Measurements from ENCODE around the gene SLC25A21.

The SLC25A21 gene

DNA sequence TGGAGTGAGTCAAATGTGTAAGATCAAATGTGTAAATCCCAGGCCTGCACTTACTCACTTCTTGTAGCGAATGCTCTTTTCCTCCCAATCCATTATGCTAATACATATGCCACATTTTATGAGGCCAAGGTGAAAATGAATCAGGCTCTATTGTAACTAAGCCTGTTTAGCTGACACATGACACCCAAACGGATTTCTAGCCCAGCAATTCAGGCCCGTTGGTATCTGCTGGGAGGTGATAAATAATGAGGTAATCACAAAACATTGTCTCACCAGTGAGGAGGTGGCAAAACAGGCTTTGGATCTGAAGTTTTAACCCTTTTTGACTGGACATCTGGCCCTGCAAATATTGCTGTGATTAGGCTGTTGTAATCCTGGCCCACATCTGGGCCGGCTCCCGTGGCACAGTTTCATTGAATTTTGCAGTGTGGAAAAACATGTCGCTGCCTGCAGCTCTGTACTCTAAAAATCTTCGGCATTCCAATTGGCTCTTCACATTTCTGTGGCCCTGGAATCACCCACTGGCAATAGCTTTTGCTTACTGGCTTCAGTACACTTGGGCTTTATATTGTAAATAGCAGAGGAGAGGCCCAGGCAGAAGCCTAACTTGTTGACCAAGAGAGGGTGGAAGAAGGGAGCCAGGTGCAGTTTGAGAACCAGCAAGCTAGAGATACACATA lies 404.7 kb downstream of the SLC25A21 start:
- DNase-seq (ENCODE audit: low read depth, low spot score), result no peak

DNA sequence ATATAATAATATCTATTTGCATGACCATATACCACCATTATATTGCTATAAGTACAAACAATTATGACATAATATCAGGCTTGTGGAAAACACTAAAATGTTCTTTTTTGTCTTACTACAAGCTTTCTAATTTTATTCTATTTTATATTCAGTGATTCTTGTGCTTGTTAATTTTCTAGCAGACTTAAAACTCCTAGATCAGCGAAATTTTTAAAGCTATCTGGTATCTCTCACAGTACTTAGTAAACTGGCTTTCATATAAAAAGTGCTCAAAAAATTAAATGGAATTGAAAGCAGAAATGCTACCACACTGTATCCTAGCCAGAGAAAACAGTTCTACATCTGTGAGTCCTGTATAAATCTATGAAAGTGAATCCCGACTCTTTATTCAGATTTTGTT lies 405.4 kb downstream of the SLC25A21 start:
- no peak for DNase-seq (ENCODE audit: low read depth, low spot score)

DNA sequence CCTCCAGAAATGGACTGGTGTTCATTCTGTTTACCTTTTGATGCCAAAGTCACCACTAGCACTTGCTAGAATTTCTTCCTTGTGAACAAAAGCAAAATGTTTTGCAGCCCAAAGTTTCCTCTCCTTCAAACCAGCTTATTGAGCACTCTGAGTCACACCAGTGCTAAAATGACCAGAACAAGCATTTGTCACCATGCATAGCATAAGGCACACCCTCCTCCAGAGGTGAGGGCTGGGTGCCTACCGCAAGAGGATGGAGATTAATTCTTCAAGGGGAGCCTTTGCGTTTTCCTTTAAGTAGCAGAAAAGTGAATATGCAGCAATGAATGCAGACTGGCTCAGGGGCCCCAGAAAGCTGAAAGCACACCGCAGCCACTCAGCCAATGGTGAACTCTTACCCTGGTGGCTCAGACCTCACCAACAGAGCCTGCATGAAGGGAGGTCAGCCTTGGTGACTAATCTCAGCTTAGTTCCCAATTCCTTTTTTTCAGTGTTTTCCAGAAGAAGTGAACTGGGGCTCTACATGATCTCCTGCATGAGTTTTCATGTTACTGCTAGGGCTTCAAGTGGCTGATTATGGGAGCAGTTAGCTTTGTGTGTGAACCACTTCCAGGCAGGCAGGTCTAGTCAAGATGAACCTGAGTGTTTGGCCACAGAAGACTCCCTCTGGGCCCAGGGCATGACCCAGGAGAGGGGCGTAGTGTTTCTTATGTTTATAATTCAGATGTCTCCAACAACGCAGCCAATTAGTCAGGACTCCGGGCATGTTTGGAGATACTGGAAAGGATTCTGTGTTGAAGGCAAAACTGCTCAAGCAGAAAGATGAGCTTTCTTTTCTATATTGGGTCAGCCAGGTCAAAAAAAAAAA lies 414.4 kb downstream of the SLC25A21 start:
- no peak for DNase-seq (ENCODE audit: low read depth, low spot score)

DNA sequence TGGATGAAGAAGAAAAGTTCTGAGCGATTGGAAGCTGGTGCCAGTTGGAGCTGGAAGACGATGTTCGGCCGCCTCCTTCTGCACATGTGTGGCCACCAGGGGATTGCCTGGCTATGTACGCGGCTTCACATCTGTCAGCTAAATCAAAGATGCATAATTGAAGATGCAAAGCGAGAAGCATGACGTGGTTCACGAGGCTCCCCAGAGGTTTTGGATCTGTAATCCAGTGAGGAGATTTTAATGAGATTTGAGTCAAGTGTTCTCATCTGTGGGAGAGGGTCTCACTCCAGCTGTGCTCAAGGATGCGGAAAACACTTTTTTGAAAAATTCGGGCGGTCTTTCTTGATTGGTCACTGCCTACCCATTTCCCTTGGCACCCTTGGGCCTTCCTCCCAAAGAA lies 416.2 kb downstream of the SLC25A21 start:
- no peak for DNase-seq (ENCODE audit: low read depth, low spot score)

DNA sequence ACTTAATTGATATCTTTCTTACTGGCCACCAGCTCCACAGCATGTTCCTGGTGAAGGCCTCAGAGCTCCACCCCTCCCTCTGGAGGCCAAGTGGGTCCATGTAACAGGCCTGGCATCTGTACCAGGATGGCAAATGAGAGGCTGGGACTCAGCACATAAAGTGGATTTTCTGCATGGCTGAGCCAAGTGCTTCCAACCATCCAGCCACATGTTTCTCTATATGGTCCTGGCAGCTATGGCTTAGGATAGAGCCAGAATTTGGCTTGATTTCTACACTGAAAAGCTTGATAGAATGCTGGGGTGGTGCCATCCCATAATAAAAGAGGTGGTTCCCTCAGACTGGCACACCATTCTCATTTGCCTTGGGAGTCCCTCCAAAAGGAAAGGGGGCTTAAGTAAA lies 416.6 kb downstream of the SLC25A21 start:
- DNase-seq (ENCODE audit: low read depth, low spot score), result no peak

DNA sequence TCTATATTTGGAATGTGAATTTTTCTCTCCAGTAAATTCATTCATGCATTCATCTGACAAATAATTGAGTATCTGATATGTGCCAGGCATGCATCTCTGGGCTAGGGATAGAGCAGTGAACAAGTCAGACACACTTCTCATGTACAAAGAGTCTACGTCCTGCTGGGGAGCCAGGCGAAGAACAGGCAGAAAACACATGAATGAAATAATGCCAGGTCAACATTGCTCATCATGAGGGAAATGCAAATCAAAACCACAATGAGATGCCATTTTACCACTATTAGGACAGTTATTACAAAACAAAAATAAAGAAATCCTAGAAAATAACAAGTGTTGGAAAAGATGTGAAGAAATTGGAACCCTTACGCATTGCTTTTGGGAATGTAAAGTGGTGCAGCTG lies 420.5 kb downstream of the SLC25A21 start:
- DNase-seq (ENCODE audit: low read depth, low spot score), result no peak

DNA sequence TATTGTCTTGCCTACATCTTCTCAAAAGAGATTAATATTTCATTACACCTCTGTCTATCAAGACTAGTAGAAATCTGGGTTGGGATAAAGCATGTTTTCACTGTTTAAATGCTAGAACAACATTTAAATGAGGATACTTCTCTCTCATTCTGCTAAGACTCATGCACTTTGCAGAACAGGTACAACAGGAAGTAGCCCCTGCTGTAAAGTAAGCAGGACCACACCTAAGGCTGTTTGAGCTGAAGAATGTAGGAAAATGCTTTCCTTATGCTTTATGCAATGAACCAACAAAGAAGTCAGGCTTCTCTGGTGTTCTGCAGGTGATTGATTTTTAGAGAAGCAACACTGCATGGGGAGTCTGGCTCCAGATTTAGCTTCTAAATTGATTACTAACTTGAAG lies 421.3 kb downstream of the SLC25A21 start:
- DNase-seq (ENCODE audit: low read depth, low spot score), result no peak

DNA sequence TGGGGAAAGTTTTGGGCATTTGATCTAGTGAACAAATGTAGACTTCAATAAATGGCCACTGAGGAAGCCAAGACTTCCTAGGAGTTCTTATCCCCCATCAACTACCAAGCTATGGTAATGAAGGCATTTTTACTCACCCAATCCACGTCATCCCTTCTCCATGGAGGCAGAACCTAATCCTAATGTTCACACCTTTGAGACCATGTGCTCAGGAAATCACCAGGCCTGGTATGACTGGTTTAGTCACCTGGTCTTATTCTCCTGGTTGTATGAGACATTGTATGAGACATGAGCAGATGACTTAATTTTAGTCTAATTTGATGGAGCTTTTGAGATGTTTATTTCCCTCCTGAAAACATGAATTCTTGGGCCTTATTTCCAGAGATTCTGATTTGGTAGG lies 422.2 kb downstream of the SLC25A21 start:
- no peak for DNase-seq (ENCODE audit: low read depth, low spot score)

DNA sequence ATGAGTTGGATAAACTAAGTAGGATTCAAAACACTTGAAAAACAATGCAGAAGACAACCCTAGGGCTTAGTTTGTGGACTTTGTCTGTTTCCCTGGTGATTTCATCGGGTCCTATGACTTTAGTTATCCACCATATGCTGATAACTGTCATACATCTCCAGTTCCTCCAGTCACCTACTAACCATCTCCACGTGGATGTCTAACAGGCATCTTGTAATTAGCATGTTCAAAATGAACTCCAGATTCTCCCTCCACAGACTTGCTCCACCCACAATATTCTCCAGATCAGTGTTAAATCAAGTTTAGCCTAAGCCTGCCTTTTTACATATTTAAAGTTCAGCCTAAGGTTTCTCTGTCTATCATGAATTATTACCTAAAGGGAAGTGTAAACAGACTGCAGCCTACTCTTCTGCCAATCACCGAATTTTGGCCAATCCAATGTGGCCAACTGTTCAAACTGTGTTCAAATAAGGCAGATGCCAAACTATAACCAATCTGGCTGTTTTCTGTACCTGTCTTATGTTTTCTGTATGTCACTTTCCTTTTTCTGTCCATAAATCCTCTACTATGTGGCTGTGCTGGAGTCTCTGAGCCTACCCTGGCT lies 423.7 kb downstream of the SLC25A21 start:
- no peak for DNase-seq (ENCODE audit: low read depth, low spot score)

DNA sequence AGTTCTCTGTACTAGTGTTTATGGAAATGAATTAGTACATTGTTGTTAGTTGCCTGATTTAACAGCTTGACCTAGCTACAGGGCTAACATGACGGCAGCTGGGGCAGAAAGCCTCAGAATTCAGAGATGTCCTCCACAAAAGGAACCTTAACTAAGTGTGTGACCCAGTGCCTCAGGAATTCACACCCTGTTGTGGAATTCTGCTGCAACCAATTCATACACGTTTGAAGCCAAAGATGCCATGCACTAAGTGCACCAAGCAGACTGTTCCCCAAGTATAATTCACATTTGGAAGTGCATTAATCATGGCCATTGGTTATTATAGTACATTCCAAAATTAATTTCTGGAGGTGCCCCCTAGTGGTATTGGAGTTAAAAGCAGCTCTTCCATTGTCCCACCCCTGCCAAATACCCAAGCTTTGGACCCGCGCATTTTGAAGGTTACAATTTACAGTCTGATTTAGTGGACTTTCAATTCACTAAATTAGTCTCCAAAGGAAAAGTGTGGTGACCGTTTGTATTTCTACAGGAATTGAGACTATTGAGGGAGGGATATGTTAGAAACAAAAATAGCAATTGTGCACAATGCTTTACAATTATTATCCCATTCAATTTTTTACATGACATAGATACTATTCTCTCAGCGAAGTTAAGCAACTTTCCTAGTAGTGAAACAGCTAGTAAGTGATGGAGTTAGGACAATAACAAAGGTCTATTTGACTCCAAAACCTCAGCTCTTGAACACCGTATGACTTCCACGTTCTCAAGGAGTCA lies 424.8 kb downstream of the SLC25A21 start:
- no peak for DNase-seq (ENCODE audit: low read depth, low spot score)

DNA sequence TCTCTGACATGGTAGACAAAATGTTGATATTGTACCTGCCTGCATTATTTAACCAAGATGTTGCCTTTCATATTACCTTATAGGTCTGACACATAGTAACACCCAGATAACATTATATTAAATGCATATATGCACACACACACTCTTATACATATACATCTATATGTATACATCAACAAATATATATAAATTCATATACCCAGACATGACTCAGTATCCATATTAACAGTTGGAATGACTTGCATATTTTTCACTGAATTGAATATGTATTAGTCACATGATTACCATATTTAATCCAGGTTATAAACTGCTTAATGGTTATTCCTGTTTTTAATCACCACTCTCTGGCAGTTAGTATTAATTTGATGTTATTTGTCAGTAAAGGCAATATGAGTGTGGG lies 425.5 kb downstream of the SLC25A21 start:
- DNase-seq (ENCODE audit: low read depth, low spot score), result no peak

DNA sequence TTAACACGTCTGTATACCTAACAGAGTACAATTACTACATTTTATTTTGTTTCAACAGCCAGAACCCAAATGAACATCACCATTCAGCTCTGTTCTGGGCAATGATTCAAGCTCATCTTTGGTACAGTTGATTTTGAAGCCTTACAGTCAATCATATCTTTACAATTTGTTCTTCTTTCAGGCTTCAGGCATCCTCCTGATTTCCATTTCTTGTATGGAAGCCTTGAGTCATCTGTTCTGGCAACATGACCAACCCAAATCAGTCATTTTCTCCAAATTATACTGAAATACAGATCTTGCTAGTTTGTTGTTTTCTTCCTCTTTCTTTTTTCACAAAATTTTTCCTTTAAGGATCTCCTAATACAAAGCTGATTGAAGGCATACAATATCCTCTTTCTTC lies 430.5 kb downstream of the SLC25A21 start:
- DNase-seq (ENCODE audit: low read depth, low spot score), result no peak

DNA sequence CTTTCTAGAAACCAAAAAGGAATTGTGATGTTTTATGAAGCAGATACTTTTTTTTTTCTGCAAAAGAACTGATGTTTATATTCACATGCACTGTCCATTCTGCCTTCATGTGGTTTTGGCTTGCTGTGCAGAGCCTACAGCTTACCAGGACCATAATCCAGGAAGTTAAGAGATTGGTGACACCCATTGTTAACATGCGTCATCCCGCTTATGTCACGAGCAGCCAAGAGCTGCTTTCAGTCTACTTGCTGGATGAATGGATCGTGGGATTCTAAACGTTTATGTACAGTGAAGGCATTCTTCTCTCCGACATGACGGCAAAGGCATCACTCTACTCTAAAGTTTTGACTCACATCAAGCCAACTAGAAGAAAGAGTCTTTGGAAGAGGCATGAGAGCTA lies 434.1 kb downstream of the SLC25A21 start:
- no peak for DNase-seq (ENCODE audit: low read depth, low spot score)

DNA sequence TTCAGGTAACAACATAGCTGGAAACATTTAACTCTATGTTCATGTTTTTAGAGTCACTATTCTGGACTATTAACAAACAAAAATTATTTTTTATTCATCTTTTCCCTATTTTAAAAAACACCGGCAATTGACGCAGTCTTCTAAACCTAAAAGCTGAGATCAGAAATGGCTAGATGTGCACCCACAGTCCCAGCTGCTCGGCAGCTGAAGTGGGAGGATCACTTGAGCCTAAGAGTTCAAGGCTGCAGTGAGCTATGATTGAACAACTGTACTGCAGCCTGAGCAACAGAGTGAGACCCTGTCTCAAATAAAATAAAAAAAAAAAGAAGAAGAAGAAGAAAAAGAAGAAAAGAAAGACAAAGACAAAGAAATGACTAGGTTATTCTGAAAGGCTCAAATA lies 446.3 kb downstream of the SLC25A21 start:
- DNase-seq (ENCODE audit: low read depth, low spot score), result no peak

DNA sequence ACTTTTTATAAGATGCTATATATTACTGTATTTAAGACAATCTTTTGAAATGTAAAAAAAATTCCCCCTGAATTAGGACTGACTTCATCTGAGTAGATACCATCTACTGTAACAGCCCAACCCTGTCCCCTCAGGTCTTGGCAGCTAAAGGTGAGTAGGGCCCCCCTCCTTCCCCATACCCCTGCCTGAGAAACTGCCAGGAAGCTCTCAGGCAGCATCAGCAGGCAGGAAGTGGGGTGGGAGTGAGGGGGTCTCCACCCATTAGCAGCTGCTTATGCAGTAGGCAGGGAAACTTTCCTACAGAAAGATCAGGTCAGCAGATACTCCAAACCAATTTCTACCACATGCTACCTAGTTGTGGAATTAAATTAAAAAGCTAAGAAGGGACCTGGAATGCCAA lies 448.2 kb downstream of the SLC25A21 start:
- no peak for DNase-seq (ENCODE audit: low read depth, low spot score)

DNA sequence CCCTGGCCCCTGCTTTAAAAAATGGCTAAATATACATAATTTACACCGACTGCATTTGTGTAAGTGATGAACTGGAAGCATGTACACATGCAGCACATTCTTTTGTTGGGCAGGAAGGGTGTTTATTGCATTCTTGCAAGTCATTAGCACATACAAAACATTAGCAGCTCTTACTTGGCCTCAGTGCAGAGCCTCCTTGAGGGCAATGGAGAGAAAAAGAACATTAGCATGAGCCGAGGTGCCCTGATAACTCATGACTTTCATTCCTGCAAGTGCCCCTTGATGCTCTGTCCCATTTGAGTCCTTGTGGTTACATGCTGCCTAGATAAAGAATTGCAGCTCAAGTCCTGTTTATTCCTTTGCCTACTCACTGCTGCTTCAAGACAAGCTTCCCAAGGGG lies 448.9 kb downstream of the SLC25A21 start:
- DNase-seq (ENCODE audit: low read depth, low spot score), result no peak

DNA sequence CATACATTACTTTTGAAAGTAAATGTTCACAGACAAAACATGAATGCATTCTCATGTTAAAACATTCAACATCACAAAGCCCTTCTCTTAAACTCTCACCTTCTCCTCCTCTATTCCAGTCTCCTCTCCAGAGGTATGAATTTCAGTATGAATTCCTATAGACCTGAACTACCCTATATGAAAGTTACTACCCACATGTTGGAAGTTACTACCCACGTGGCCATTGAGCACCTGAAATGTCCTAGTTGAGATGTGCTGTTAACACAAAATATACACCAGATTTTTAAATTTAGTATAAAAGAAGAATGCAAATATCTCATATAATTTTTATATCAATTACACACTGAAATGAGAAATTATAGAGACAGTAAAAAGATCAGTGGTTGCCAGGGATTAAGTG lies 450.5 kb downstream of the SLC25A21 start:
- DNase-seq (ENCODE audit: low read depth, low spot score), result no peak

DNA sequence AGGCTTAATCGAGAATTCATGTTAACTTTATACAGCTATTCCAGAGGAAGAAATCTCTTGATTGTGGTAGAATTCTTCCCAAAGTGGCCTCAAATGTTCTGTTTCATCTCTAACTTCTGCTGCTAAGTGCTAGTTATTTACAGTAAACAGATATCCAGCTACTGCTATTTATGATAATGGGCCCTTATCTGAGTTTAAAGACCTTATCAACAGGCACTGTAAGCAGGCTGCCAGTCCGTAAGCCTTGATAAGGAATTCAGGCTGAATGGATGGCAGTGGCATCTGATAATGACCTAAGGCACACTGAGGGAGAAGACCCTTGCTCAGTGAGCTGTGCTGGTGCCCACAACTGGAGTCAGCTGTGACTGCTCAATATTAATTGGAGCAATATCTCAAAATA lies 451.7 kb downstream of the SLC25A21 start:
- DNase-seq (ENCODE audit: low read depth, low spot score), result no peak

DNA sequence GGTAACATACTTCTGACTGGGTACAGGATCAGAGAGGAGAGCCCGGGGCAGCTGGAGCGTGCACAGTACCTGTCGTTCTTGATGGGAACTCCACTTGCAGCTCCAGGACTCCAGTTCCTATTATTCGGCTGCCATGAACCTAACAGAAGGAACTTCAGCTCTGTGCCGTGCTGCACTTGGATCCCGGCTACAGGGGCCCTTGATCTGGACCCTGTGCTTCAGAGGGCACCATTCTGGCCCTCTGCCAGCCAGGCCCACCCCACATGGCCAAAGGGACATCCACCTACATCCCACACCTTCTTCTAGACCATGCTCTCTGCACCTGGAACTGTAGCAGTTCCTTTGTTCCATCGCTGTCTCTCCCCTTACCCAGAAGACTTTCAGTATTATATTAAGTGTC lies 452.6 kb downstream of the SLC25A21 start:
- DNase-seq (ENCODE audit: low read depth, low spot score), result no peak

DNA sequence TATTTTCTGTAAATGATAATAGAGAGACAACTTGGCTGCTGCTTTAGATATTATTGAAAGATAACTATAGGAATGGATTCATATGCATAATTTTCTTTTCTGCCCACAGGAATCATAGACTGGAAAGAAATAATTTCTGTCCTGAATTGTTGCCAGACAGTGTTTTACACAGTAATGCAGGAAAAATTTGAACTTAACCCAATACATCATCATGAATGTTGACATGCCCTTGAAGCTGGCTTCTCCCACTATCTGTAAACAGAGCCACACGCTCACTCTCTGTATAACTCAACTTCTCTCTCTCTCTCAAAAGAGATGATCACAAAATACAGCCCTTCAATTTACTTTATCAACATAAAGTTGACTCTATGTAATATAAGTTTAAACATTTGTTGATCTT lies 454.2 kb downstream of the SLC25A21 start:
- DNase-seq (ENCODE audit: low read depth, low spot score), result no peak

DNA sequence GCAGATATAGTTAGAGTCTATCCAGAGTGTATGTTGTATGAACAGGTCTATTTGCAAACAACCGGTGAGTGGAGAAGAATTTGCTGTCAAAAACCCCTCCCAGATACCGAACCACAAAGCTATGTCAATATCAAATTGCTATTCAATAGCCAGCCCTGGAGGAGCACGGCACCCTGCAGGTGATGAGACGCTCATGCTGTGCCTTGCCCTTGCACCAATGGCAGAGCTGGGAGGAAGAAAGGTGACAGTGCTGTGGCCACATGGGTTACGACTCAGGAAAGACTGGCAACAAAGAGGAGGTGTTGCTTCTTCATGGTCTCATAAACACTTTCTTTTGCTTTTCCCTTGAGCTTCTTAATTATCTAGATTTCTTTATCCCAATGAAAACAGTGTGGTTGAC lies 455.0 kb downstream of the SLC25A21 start:
- no peak for DNase-seq (ENCODE audit: low read depth, low spot score)

DNA sequence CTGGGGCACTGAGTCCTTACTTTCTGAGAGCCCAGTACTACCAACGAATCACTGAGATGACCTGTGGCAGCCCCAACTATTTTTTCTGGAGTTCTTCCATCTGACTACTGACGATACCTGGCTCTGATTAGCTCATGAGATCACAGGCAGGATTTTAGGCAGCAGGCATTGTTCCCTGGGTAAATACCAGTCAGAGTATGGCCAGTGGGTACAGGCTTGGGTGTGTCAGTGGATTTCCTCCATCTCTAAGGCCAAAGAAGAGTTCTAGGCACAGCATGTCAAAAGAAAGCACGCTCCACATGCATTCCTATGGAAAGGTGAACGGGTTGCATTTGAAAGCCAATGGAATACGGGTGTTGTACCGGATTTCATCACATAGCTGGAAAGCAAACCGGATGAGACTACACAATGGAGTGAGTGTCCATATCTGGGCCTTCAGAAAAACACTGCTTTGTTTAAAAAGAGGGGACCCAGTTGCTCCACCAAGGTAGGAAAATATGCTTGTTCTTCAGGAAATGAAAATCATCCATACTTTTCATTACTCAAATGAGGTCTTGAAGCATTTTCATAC lies 455.7 kb downstream of the SLC25A21 start:
- DNase-seq (ENCODE audit: low read depth, low spot score), result no peak

Measured in activated CD4-positive, CD25-positive, alpha-beta regulatory T cell treated with anti-CD3 and anti-CD28 coated beads, Interleukin-2, amount 50 U/mL, for 16 hours (primary cell).